ENCODE results near the gene SFXN5. TPM values are rescaled to one million over a fixed set of nuclear protein-coding genes. Genes with fewer than 3 reads are reported as not detected.

The SFXN5 gene
- total and polyA plus RNA-seq, 2 donors (not counting 3 experiments of a cell fraction or from before 2014, with no cell fraction given): 18.7 to 28.6 TPM

DNA sequence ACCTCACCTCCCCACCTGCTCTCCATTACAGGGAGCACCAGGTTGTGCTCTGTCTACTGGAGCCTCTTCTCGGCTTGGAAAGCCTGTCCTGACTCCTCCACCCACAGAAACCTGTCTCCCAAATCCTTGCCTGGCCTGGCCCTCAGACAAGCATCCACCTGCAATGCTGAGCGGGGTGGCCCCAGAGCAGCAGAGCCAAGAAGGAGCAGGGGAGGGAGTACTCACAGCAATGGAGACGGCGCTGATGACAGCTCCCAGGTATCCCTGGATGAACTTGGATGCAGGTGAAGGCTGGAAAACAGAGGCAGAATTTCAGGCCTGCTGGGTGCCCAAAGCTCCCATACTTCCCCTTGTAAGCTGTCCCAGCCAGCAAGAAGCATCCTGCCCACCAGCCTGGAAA, 72.8 kb downstream of the SFXN5 start:
- Histone ChIP-seq H3K4me2 (ENCODE audit: insufficient read depth, low read length) (no peak overlapping the region), H3K4me1 (ENCODE audit: control insufficient read depth, extremely low read depth, insufficient read depth, low read length) (peaks cover 6% of the 10 kb centered on the region), H3K9me3 (replicated peaks; ENCODE audit: control insufficient read depth, insufficient read depth, low read length) (no peaks in the 10 kb centered on the region), H2AFZ (ENCODE audit: low read depth, low read length) (no peak overlapping the region), H3K9me1 (replicated peaks; ENCODE audit: control insufficient read depth, extremely low read depth, insufficient read depth, low read length) (no peaks in the 10 kb centered on the region), H4K20me1 (replicated peaks; ENCODE audit: control insufficient read depth, extremely low read depth, insufficient read depth, low read length) (no peaks in the 10 kb centered on the region), H3K4me3 (replicated peaks in 1 of 3; ENCODE audit: insufficient read depth in 1 of 3, low read depth in 1 of 3, low read length in 3 of 3) (no peak overlapping the region), H3K27ac (ENCODE audit: insufficient read depth, low read depth, low read length) (no peak overlapping the region), H3K36me3 (ENCODE audit: control insufficient read depth in 2 of 2, extremely low read depth in 1 of 2, insufficient read depth in 2 of 2, low read length in 2 of 2) (peaks cover 0 to 2% of the 10 kb centered on the region in 2 experiments), H3K27me3 (ENCODE audit: control insufficient read depth in 2 of 2, insufficient read depth in 2 of 2, low read length in 2 of 2) (no peaks in the 10 kb centered on the region), H3K9ac (replicated peaks; ENCODE audit: extremely low read depth, insufficient read depth, low read length) (no peak overlapping the region), H3K79me2 (ENCODE audit: control insufficient read depth, insufficient read depth, low read length) (no peaks in the 10 kb centered on the region)
- DNase-seq (ENCODE audit: low read depth, low spot score): no peak
- FAIRE-seq: no peak
- dilution Hi-C loops (cut with MboI; ENCODE audit: extremely low pct_ligation_motif_present, low sequenced_read_pairs): no loop called here
- no TSS peak for BruUV-seq (replicated peaks)
- ChIA-PET CTCF (interaction anchor here (0.6 to 2.3 kb wide), 7 partner anchors 12 to 214 kb away, joined by 3 to 7 read pairs (median 3); no protein-coding TSS in a partner anchor), POLR2A (interaction anchor here (0.6 kb wide), 1 partner anchor 85 kb away, joined by 3 read pairs; no protein-coding TSS in a partner anchor)
- TF ChIP-seq, protein P1, sequence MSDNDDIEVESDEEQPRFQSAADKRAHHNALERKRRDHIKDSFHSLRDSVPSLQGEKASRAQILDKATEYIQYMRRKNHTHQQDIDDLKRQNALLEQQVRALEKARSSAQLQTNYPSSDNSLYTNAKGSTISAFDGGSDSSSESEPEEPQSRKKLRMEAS (IDR thresholded peaks at IDR 0.05; ENCODE audit: insufficient read depth, insufficient read length): no peak
- no peak for TF ChIP-seq EZH2 (IDR thresholded peaks at IDR 0.05; ENCODE audit: borderline replicate concordance, low read depth, low read length, severe bottlenecking)
- no peak for TF ChIP-seq POLR2A (IDR thresholded peaks at IDR 0.05; ENCODE audit: low read depth, low read length)
- TF ChIP-seq FOS (IDR thresholded peaks at IDR 0.05; ENCODE audit: borderline replicate concordance, insufficient read depth, low read length): no peak
- no peak for TF ChIP-seq JUN (IDR thresholded peaks at IDR 0.05; ENCODE audit: borderline replicate concordance, insufficient read depth, insufficient read length, low read depth)
- TF ChIP-seq GATA2 (IDR thresholded peaks at IDR 0.05; ENCODE audit: insufficient read depth, insufficient read length, low read depth, low read length): no peak
- no peak for TF ChIP-seq MYC (IDR thresholded peaks at IDR 0.05; ENCODE audit: low read depth, low read length)
- no peak for TF ChIP-seq POLR2AphosphoS5 (IDR thresholded peaks at IDR 0.05; ENCODE audit: insufficient read depth, low read depth, low read length)
- TF ChIP-seq, protein P2, sequence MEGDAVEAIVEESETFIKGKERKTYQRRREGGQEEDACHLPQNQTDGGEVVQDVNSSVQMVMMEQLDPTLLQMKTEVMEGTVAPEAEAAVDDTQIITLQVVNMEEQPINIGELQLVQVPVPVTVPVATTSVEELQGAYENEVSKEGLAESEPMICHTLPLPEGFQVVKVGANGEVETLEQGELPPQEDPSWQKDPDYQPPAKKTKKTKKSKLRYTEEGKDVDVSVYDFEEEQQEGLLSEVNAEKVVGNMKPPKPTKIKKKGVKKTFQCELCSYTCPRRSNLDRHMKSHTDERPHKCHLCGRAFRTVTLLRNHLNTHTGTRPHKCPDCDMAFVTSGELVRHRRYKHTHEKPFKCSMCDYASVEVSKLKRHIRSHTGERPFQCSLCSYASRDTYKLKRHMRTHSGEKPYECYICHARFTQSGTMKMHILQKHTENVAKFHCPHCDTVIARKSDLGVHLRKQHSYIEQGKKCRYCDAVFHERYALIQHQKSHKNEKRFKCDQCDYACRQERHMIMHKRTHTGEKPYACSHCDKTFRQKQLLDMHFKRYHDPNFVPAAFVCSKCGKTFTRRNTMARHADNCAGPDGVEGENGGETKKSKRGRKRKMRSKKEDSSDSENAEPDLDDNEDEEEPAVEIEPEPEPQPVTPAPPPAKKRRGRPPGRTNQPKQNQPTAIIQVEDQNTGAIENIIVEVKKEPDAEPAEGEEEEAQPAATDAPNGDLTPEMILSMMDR (IDR thresholded peaks at IDR 0.05; ENCODE audit: extremely low read depth in 1 of 2, insufficient read depth in 1 of 2, low read depth in 1 of 2, low read length in 2 of 2): no peak
- intact Hi-C loops (cut with micrococcal nuclease): no loop called here
